Neutrophil (primary cell): Measurements from ENCODE around the gene AGT.

ENCODE experiments used
- H3K27ac ChIP-seq: fragments of 200-600 bp; sonication (generic); 2 replicates; pipeline ENCODE4 v1.5.1; 2016; ENCODE audit warnings: mild to moderate bottlenecking, moderate library complexity
- H3K27me3 ChIP-seq: fragments of 200-600 bp; sonication (generic); 2 replicates; pipeline ENCODE4 v1.6.0; 2016; ENCODE audit warnings: mild to moderate bottlenecking
- H3K36me3 ChIP-seq: fragments of 200-600 bp; sonication (generic); 2 replicates; pipeline ENCODE4 v1.5.1; 2017
- H3K4me1 ChIP-seq, 2 experiments: fragments of 200-600 bp in 1 of 2; sonication (generic) in 1 of 2; 1 replicate in 1 of 2; 2 replicates in 1 of 2; pipeline versions ENCODE4 v1.5.1 to v1.6.1; 2013 to 2016; ENCODE audit warnings: low read depth in 1 of 2, low read length in 1 of 2, mild to moderate bottlenecking in 1 of 2, moderate library complexity in 1 of 2; ENCODE audit not compliant: control insufficient read depth in 1 of 2, insufficient read depth in 1 of 2
- H3K4me3 ChIP-seq, 2 experiments: fragments of 200-600 bp in 1 of 2; sonication (generic) in 1 of 2; 1 replicate in 1 of 2; 2 replicates in 1 of 2; pipeline ENCODE4 v1.5.1; 2013 to 2016; ENCODE audit warnings: low read depth in 1 of 2, low read length in 1 of 2, mild to moderate bottlenecking in 1 of 2, moderate library complexity in 1 of 2
- H3K9me3 ChIP-seq: fragments of 200-600 bp; sonication (generic); 2 replicates; pipeline ENCODE4 v1.5.1; 2016
- TF ChIP-seq, protein P1 (sequence below): fragments of 200-600 bp; sonication (generic); IDR thresholded peaks from 2 replicates; pipeline ENCODE4 v1.5.1; 2016; ENCODE audit warnings: antibody characterized with exemption

The AGT gene

DNA sequence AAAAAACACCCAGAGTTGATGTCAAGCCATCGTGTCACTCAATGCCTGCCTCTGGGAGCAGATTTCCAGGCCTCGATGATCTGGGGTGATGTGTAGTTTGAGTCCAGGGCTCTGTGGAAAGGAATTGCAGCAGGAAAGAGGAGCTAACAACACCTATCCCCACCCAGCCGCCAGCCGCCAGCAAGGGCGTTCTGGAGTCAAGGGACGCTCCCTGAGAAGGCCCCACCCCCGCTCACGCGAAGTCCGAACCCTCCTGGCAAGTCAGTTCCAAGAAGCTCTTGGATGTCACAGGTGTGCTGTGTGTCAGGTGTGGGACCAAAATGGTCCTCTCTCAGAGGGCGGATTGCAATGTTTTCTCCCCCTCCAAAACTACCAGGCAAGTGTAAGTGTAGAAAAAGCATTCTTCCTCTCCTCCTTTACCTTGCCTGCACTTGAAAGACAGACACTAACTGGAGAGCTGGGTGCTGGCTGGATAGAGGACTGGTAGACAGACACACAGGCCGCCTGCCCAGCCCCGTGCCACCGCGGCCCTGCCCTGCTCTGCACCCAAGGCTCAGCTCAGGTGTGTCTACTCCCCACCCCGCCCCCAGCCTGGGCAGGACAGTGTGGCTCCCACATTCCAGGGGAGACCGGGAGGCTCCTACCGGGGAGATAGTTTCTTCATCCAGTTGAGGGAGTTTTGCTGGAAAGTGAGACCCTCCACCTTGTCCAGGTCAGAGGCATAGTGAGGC, 8.5 kb downstream of the AGT start:
- Histone ChIP-seq H3K27me3 (peaks cover 17% of the 10 kb centered on the region), H3K27ac (no peak overlapping the region), H3K36me3 (no peaks in the 10 kb centered on the region), H3K4me1 (no peaks in the 10 kb centered on the region), H3K9me3 (no peaks in the 10 kb centered on the region), H3K4me3 (no peak overlapping the region)
- TF ChIP-seq, protein P1, sequence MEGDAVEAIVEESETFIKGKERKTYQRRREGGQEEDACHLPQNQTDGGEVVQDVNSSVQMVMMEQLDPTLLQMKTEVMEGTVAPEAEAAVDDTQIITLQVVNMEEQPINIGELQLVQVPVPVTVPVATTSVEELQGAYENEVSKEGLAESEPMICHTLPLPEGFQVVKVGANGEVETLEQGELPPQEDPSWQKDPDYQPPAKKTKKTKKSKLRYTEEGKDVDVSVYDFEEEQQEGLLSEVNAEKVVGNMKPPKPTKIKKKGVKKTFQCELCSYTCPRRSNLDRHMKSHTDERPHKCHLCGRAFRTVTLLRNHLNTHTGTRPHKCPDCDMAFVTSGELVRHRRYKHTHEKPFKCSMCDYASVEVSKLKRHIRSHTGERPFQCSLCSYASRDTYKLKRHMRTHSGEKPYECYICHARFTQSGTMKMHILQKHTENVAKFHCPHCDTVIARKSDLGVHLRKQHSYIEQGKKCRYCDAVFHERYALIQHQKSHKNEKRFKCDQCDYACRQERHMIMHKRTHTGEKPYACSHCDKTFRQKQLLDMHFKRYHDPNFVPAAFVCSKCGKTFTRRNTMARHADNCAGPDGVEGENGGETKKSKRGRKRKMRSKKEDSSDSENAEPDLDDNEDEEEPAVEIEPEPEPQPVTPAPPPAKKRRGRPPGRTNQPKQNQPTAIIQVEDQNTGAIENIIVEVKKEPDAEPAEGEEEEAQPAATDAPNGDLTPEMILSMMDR: no peak

DNA sequence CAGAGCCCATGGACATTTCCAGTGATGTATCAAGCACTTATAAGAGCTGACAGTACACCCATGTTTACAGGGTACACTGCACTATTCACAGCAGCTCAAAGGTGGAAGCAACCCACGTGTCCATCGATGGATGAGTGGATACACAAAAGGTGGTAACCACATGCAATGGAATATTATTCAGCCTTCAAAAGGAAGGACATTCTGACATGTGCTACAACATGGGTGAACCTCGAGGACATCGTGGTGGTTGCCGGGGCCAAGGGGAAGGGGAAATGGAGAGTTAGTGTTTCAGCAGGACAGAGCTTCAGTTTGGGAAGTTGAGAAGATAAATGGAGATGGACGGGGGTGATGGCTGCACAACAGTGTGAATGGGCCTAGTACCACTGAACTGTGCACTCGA, 9.1 kb downstream of the AGT start:
- Histone ChIP-seq H3K27ac (no peak overlapping the region), H3K9me3 (no peaks in the 10 kb centered on the region), H3K27me3 (peaks cover 17% of the 10 kb centered on the region), H3K4me1 (no peaks in the 10 kb centered on the region), H3K36me3 (no peaks in the 10 kb centered on the region), H3K4me3 (no peak overlapping the region)
- TF ChIP-seq, protein P1: no peak

DNA sequence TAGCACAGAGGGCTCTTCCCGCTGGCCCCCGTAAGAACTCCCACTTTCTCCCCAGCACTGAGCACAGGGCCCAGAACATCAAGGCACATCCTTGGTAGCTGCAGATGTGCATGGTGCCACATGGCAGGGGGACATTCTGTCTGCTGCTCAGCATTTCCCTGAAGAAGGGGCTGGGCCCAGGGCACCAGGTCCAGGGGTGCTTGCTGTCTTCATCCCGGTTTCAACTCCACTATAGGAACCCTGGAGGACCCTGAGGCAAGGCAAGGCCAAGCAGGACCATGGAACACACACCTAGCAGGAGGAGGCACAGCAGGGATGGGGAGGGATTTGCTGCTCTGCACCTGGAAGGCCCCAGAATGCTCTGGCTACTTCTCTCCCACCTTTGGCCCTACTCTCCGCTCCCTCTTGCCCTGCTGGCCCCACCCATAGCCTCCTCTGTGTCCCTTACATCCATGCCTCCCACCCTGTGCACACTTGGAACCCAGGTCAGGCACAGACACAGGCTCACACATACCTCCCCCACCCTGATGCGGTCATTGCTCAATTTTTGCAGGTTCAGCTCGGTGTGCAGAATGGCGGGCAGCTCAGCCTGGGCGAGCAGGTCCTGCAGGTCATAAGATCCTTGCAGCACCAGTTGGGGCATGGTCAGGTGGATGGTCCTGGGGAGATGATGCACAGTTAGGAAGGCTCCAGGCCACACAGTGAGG, 10.1 kb downstream of the AGT start:
- Histone ChIP-seq H3K4me1 (no peaks in the 10 kb centered on the region), H3K4me3 (no peak overlapping the region), H3K9me3 (no peaks in the 10 kb centered on the region), H3K36me3 (no peaks in the 10 kb centered on the region), H3K27me3 (peaks cover 17% of the 10 kb centered on the region), H3K27ac (no peak overlapping the region)
- TF ChIP-seq, protein P1: no peak

DNA sequence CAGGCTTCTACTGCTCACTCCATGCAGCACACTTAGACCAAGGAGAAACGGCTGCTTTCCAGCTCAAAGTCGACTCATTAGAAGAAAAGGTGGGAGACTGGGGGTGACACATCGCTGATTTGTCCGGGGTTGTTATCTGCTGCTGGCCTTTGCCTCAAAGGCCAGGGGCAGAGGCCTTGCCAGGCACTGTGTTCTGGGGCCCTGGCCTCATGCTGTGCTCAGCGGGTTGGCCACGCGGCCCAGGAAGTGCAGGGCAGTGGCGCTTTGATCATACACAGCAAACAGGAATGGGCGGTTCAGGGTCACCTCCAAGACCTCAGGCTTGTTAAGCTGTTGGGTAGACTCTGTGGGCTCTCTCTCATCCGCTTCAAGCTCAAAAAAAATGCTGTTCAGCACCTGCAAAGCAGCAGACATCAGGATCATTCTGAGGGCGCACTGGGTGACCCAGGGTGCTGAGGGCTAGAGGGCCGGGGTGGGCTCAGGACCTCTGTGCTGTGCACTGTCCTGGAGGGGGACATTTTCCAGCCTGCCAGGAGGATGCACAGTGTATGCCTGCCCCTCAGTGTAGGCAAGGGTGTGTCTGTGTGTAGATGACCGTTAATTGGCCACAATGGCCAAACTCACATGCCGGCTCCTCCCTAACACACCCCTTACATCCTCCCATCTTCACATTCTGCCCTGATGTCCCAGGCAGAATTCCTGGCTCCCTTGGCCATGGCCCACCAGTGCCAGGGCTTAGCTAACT, 10.8 kb downstream of the AGT start:
- Histone ChIP-seq H3K27ac (no peak overlapping the region), H3K4me3 (no peak overlapping the region), H3K9me3 (no peaks in the 10 kb centered on the region), H3K4me1 (no peaks in the 10 kb centered on the region), H3K27me3 (peaks cover 14% of the 10 kb centered on the region), H3K36me3 (no peaks in the 10 kb centered on the region)
- TF ChIP-seq, protein P1: no peak

DNA sequence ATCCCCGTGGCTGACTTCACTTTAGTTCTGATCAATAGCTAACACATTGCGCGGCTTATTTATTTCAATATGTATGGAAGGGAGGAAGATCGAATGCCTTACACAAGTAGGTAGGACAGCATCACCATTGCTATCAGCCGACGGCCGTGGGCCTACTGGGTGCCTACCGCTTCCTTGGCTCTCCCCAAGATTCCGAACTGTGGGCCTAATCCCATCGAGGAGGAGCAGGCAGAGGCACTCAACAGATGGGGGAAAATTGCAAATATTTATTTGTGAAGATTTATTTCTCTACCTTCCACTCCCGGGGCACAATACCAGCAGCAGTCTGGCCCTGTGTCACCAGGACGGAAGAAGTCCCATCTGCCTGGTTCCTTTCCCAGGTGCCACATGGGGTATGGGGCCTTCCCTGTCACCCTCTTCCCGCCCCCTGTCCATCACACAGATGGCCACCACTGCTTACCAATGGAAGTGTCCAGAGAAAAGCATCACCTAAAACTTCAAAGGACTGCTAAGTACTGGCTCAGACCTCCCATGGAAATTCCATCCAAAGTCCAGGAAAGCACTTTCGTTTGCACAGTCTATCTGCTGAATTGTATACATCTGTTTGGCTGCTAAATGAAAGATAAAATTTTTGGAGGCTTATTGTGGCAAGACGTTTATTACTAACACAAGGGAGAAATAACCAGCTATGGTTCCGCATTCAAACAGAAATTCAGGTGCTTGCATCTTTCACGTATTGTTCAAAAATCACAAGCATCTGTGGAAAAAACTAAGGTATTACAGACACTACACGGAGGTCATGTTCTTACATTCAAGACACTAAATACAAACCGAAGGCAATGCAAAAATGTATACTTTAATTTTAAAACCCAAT, 11.8 kb downstream of the AGT start:
- TF ChIP-seq, protein P1: no peak
- Histone ChIP-seq H3K4me1 (no peaks in the 10 kb centered on the region), H3K27me3 (peaks cover 4% of the 10 kb centered on the region), H3K9me3 (no peaks in the 10 kb centered on the region), H3K36me3 (no peaks in the 10 kb centered on the region), H3K4me3 (no peak overlapping the region), H3K27ac (no peak overlapping the region)
